ENCODE results near the gene MYOC.

GRCh38 chr1:171670739-171671138 is 18.3 kb upstream of the MYOC start:
- TF ChIP-seq POLR2A (IDR thresholded peaks at IDR 0.05), result no peak
- TF ChIP-seq, protein P1, sequence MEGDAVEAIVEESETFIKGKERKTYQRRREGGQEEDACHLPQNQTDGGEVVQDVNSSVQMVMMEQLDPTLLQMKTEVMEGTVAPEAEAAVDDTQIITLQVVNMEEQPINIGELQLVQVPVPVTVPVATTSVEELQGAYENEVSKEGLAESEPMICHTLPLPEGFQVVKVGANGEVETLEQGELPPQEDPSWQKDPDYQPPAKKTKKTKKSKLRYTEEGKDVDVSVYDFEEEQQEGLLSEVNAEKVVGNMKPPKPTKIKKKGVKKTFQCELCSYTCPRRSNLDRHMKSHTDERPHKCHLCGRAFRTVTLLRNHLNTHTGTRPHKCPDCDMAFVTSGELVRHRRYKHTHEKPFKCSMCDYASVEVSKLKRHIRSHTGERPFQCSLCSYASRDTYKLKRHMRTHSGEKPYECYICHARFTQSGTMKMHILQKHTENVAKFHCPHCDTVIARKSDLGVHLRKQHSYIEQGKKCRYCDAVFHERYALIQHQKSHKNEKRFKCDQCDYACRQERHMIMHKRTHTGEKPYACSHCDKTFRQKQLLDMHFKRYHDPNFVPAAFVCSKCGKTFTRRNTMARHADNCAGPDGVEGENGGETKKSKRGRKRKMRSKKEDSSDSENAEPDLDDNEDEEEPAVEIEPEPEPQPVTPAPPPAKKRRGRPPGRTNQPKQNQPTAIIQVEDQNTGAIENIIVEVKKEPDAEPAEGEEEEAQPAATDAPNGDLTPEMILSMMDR (IDR thresholded peaks at IDR 0.05), result no peak
- TF ChIP-seq EP300 (IDR thresholded peaks at IDR 0.05), result no peak

All from tibial nerve (tissue), 4 donors.